Neural crest cell (in vitro differentiated cells): ENCODE data around the gene SRPK2. TPM values are rescaled to one million over a fixed set of nuclear protein-coding genes. Genes with fewer than 3 reads are reported as not detected.

ENCODE experiments used
- DNase-seq: peaks from one replicate; pipeline ENCODE4 v3.0.0; 2021; ENCODE audit warnings: low read depth, mixed read lengths, low spot score
- H3K27ac Mint-ChIP-seq: one replicate; pipeline ENCODE4 v1.8.0; 2021; ENCODE audit warnings: mild to moderate bottlenecking, mixed read lengths; ENCODE audit not compliant: unreplicated experiment
- H3K27me3 Mint-ChIP-seq: 2 replicates; pipeline ENCODE4 v1.8.0; 2021; ENCODE audit warnings: low read depth, mild to moderate bottlenecking, mixed read lengths
- H3K36me3 Mint-ChIP-seq: 2 replicates; pipeline ENCODE4 v1.8.0; 2021; ENCODE audit warnings: low read depth, mild to moderate bottlenecking, mixed read lengths
- H3K4me1 Mint-ChIP-seq: 2 replicates; pipeline ENCODE4 v1.8.0; 2021; ENCODE audit warnings: mixed read lengths
- H3K4me3 Mint-ChIP-seq: one replicate; pipeline ENCODE4 v1.8.0; 2021; ENCODE audit warnings: mild to moderate bottlenecking, mixed read lengths
- H3K9me3 Mint-ChIP-seq: 2 replicates; pipeline ENCODE4 v1.8.0; 2021; ENCODE audit warnings: mixed read lengths
- CTCF ChIP-seq: fragments of 200-600 bp; sonication (generic); conservative IDR thresholded peaks from 2 replicates; pipeline ENCODE4 v1.5.0; 2021; ENCODE audit warnings: antibody characterized with exemption, mild to moderate bottlenecking
- total RNA-seq: library from RNA; stranded (reverse); gene quantifications from 2 replicates; pipeline ENCODE4 v1.2.1, GENCODE V29; 2021

SRPK2 gene
- total RNA-seq, 1 donor from 2014 or later, result 44.6 TPM

GRCh38 chr7:105101864-105102263 lies 286.9 kb downstream of the SRPK2 start:
- no peaks in the 10 kb centered on the region for H3K9me3 Mint-ChIP-seq
- no peaks in the 10 kb centered on the region for H3K27me3 Mint-ChIP-seq
- H3K4me1 Mint-ChIP-seq, result no peaks in the 10 kb centered on the region
- no peak for TF ChIP-seq CTCF
- no peak overlapping the region for H3K27ac Mint-ChIP-seq
- peaks cover 16% of the 10 kb centered on the region for H3K36me3 Mint-ChIP-seq
- no peak overlapping the region for H3K4me3 Mint-ChIP-seq
- DNase-seq, result no peak

GRCh38 chr7:105098863-105099515 lies 289.7 kb downstream of the SRPK2 start:
- H3K27ac Mint-ChIP-seq, result no peak overlapping the region
- H3K9me3 Mint-ChIP-seq, result no peaks in the 10 kb centered on the region
- H3K4me1 Mint-ChIP-seq, result no peaks in the 10 kb centered on the region
- TF ChIP-seq CTCF, result no peak
- H3K4me3 Mint-ChIP-seq, result no peak overlapping the region
- no peaks in the 10 kb centered on the region for H3K27me3 Mint-ChIP-seq
- peaks cover 6% of the 10 kb centered on the region for H3K36me3 Mint-ChIP-seq
- DNase-seq, result no peak

GRCh38 chr7:105097619-105098018 lies 291.1 kb downstream of the SRPK2 start:
- Mint-ChIP-seq H3K36me3 (peaks cover 2% of the 10 kb centered on the region), H3K9me3 (no peaks in the 10 kb centered on the region), H3K27me3 (no peaks in the 10 kb centered on the region), H3K4me3 (no peak overlapping the region), H3K4me1 (no peaks in the 10 kb centered on the region), H3K27ac (no peak overlapping the region)
- no peak for TF ChIP-seq CTCF
- DNase-seq, result no peak

- Mint-ChIP-seq H3K27me3 (no peaks in the 10 kb centered on the region), H3K27ac (no peak overlapping the region), H3K9me3 (no peaks in the 10 kb centered on the region), H3K4me3 (no peak overlapping the region), H3K4me1 (no peaks in the 10 kb centered on the region), H3K36me3 (peaks cover 6% of the 10 kb centered on the region)
- no peak for TF ChIP-seq CTCF
- no peak for DNase-seq
Measured at GRCh38 chr7:105096306-105096705, 292.4 kb downstream of the SRPK2 start.

GRCh38 chr7:105094966-105095365 lies 293.8 kb downstream of the SRPK2 start:
- Mint-ChIP-seq H3K36me3 (peaks cover 7% of the 10 kb centered on the region), H3K4me3 (no peak overlapping the region)

More at GRCh38 chr7:105094966-105095365, 293.8 kb downstream of the SRPK2 start:
- no peak for TF ChIP-seq CTCF
- Mint-ChIP-seq H3K4me1 (no peaks in the 10 kb centered on the region), H3K9me3 (no peaks in the 10 kb centered on the region), H3K27ac (no peak overlapping the region), H3K27me3 (no peaks in the 10 kb centered on the region)
- no peak for DNase-seq
